Ishikawa (cell line): ENCODE measurements around the gene SKAP1.

Experiments
- EP300 ChIP-seq: IDR thresholded peaks from 2 replicates; pipeline ENCODE4 v1.6.1; 2012; ENCODE audit warnings: borderline replicate concordance
- RAD21 ChIP-seq: IDR thresholded peaks from 2 replicates; pipeline ENCODE4 v1.6.1; 2012; ENCODE audit warnings: low read depth
- TAF1 ChIP-seq: IDR thresholded peaks from 2 replicates; pipeline ENCODE4 v1.6.1; 2012; ENCODE audit warnings: low read depth, mild to moderate bottlenecking
- TEAD4 ChIP-seq: IDR thresholded peaks from 2 replicates; pipeline ENCODE4 v1.6.1; 2012
- YY1 ChIP-seq: IDR thresholded peaks from 2 replicates; pipeline ENCODE4 v1.6.1; 2012; ENCODE audit warnings: low read depth
- TF ChIP-seq, protein P1 (sequence below): IDR thresholded peaks from 2 replicates; pipeline ENCODE4 v1.6.1; 2012; ENCODE audit warnings: low read depth, mild to moderate bottlenecking
- TF ChIP-seq, protein P2 (sequence below): IDR thresholded peaks from 2 replicates; pipeline ENCODE4 v1.6.1; 2012

DNA sequence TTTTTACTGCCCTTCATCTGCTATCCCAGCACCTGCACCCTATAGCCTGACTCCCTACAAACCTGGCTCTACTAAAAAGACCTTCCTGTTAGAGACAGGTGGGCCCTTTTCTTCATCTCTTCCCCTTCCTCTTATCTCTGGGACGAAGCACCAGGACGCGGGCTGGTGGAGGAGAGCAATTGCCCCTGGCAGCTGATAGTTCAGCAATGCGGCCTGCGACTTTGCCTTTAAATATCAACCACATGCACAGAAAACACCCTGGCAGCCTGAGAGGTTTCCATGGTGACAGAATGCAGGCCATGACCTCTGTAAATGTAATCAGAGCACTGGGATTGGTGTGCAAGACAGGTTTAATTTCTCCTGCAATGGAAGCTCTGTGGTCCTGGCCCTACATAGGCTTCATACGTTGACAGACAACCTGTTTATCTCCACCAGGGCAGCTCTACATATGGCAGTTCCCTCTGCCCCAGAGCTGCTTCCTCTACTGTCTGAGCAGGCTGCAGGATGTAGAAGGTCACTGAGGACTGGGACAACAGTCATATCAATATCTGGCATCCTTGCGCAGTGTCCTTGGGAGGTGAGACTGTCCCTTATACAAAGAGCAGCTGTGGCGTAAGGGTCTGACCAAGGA lies 10.0 kb upstream of the SKAP1 start:
- TF ChIP-seq, protein P1, sequence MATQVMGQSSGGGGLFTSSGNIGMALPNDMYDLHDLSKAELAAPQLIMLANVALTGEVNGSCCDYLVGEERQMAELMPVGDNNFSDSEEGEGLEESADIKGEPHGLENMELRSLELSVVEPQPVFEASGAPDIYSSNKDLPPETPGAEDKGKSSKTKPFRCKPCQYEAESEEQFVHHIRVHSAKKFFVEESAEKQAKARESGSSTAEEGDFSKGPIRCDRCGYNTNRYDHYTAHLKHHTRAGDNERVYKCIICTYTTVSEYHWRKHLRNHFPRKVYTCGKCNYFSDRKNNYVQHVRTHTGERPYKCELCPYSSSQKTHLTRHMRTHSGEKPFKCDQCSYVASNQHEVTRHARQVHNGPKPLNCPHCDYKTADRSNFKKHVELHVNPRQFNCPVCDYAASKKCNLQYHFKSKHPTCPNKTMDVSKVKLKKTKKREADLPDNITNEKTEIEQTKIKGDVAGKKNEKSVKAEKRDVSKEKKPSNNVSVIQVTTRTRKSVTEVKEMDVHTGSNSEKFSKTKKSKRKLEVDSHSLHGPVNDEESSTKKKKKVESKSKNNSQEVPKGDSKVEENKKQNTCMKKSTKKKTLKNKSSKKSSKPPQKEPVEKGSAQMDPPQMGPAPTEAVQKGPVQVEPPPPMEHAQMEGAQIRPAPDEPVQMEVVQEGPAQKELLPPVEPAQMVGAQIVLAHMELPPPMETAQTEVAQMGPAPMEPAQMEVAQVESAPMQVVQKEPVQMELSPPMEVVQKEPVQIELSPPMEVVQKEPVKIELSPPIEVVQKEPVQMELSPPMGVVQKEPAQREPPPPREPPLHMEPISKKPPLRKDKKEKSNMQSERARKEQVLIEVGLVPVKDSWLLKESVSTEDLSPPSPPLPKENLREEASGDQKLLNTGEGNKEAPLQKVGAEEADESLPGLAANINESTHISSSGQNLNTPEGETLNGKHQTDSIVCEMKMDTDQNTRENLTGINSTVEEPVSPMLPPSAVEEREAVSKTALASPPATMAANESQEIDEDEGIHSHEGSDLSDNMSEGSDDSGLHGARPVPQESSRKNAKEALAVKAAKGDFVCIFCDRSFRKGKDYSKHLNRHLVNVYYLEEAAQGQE = no peak
- TF ChIP-seq RAD21 = no peak
- TF ChIP-seq TEAD4 = no peak
- TF ChIP-seq, protein P2, sequence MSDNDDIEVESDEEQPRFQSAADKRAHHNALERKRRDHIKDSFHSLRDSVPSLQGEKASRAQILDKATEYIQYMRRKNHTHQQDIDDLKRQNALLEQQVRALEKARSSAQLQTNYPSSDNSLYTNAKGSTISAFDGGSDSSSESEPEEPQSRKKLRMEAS = no peak
- no peak for TF ChIP-seq TAF1
- TF ChIP-seq EP300 = no peak
- TF ChIP-seq YY1 = no peak
